Ascending aorta (tissue), 2 donors: ENCODE results near the gene SLC39A2. TPM values are rescaled to one million over a fixed set of nuclear protein-coding genes. Genes with fewer than 3 reads are reported as not detected.
"Not testable (repeated sequence)": the region's sequence is repeated elsewhere in the genome, so short reads cannot be mapped to it uniquely, and the experiment has no call there.

ENCODE experiments used
- DNase-seq, 2 donors: peaks; one replicate each; pipeline ENCODE4 v3.0.0-alpha.2; 2019; ENCODE audit warnings: low spot score in 2 of 2
- H3K27ac ChIP-seq, 2 donors: fragments of 200-600 bp; sonication (generic); one replicate each; pipeline ENCODE4 v1.5.1; 2016 to 2017; ENCODE audit warnings: mild to moderate bottlenecking in 1 of 2
- H3K27me3 ChIP-seq: fragments of 200-600 bp; sonication (generic); one replicate; pipeline ENCODE4 v1.5.1; 2017
- H3K36me3 ChIP-seq, 2 donors: fragments of 200-600 bp; sonication (generic); one replicate each; pipeline ENCODE4 v1.5.1; 2016
- H3K4me1 ChIP-seq, 2 donors: fragments of 200-600 bp; sonication (generic); one replicate each; pipeline ENCODE4 v1.5.1; 2016 to 2017; ENCODE audit warnings: mild to moderate bottlenecking in 1 of 2
- H3K4me3 ChIP-seq, 2 donors: fragments of 200-600 bp; sonication (generic); one replicate each; pipeline ENCODE4 v1.5.1; 2016 to 2017; ENCODE audit warnings: mild to moderate bottlenecking in 1 of 2
- H3K9me3 ChIP-seq, 2 donors: fragments of 200-600 bp; sonication (generic); one replicate each; pipeline ENCODE4 v1.5.1; 2016
- intact Hi-C: fragments of 100-400 bp; cut with DNase I; formaldehyde crosslinking; loops from one replicate; pipeline ENCODE4 v1.15.1; 2023
- total RNA-seq: library from RNA; depleted of rRNA; stranded (reverse); fragments of >200 nt; gene quantifications from one replicate; pipeline ENCODE4 v1.1.0, GENCODE V29; 2016
- TF ChIP-seq, protein P1 (sequence below), 3 experiments: fragments of 200-600 bp in 2 of 3; fragments of 450-650 bp in 1 of 3; sonication (generic) in 2 of 3; IDR thresholded peaks; one replicate each; pipeline ENCODE4 v1.5.1; 2016 to 2019; ENCODE audit warnings: antibody characterized with exemption in 3 of 3, mild to moderate bottlenecking in 1 of 3, moderate library complexity in 1 of 3

The SLC39A2 gene, protein sequence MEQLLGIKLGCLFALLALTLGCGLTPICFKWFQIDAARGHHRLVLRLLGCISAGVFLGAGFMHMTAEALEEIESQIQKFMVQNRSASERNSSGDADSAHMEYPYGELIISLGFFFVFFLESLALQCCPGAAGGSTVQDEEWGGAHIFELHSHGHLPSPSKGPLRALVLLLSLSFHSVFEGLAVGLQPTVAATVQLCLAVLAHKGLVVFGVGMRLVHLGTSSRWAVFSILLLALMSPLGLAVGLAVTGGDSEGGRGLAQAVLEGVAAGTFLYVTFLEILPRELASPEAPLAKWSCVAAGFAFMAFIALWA
- total RNA-seq = not detected

DNA sequence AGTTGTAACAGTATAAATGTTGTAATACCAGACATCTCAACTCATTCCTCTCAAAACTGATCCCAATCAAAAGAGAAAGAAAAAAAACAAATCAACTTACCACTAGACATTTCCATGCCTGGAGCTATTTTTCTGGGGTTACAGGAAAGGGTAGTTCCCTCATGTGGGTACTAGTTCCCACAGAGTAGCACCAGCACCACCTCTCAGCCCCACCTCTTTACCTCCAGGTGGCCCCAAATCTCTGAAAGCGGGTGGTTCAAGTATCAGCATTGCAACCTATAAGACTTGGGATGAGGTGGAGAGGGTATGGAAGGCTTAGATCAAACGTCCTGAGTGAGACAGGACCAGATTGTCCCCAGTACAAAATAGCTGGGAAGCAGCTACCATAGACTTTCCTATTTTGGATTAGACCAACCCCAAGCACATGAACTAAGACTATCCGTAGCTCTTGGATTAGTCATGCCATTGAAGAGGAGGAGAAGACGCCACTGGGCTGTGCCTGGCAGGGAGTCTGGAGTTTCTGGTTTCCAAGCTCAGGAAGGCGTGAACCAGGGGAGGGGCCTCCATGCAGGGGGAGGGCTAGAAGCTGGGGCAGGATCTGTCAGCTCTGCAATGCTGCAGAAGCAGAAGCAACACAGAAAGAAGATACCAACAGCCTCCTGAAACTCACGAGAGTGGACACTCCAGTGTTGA lies at the start of gene SLC39A2:
SLC39A2 (plus strand) TSS at position 620 of the 693 bp plus-strand sequence. CDS start 154 bp downstream, outside the sequence.
- Histone ChIP-seq H3K27ac (peak within 1 kb of the TSS in 1 of 2 donors; percentile 28), H3K4me3 (no peak within 1 kb of the TSS), H3K9me3 (no peaks in the 10 kb centered on the region), H3K27me3 (no peaks in the 10 kb centered on the region), H3K4me1 (no peaks in the 10 kb centered on the region), H3K36me3 (peaks cover 30 to 33% of the 10 kb centered on the region in 2 donors)
- DNase-seq = no peak
- intact Hi-C loops = no loop called here
- TF ChIP-seq, protein P1, sequence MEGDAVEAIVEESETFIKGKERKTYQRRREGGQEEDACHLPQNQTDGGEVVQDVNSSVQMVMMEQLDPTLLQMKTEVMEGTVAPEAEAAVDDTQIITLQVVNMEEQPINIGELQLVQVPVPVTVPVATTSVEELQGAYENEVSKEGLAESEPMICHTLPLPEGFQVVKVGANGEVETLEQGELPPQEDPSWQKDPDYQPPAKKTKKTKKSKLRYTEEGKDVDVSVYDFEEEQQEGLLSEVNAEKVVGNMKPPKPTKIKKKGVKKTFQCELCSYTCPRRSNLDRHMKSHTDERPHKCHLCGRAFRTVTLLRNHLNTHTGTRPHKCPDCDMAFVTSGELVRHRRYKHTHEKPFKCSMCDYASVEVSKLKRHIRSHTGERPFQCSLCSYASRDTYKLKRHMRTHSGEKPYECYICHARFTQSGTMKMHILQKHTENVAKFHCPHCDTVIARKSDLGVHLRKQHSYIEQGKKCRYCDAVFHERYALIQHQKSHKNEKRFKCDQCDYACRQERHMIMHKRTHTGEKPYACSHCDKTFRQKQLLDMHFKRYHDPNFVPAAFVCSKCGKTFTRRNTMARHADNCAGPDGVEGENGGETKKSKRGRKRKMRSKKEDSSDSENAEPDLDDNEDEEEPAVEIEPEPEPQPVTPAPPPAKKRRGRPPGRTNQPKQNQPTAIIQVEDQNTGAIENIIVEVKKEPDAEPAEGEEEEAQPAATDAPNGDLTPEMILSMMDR (IDR thresholded peaks at IDR 0.05) = no peak

DNA sequence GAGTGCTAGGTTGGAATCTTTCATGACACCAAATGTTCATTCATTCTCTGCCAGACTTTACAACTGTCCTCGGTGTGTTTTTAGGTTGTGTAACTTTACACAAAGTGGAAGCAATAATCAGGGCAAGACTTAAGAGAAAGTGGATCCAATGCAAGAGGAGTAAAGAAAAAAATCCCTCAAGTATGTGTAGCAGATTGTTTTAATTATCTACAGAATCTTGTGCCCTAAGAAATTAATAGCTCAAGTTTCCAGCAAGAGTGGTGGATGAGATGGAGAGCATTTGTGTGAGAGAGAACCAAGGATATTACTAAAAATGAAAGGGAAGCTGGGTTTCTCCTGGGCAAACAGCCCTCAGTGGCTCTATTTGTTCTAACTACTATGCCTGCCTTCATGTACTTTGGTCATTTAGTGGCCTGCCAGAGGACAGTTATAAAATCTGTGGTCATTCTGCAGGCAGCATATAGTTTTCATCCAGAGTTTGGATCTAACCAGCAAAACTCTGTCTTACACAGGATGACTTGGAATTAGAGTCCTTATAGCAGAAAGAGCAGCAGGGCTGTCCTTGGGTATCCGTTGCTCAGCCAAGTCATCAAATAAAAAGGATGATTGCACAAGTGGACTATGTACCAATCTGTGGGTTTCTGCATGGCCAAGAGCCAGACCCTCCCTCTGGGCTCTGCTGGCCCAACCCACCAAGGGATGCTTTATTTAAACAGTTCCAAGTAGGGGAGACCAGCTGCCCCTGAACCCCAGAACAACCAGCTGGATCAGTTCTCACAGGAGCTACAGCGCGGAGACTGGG lies 44.2 kb upstream of the SLC39A2 start, which contains the start of gene RNASE2:
RNASE2 (plus strand) TSS at position 752 of the 802 bp plus-strand sequence. CDS start 285 bp downstream, outside the sequence.
- intact Hi-C loops, H3K27me3 ChIP-seq, H3K36me3 ChIP-seq, DNase-seq, H3K27ac ChIP-seq, H3K9me3 ChIP-seq, H3K4me3 ChIP-seq, H3K4me1 ChIP-seq: not testable (repeated sequence)

DNA sequence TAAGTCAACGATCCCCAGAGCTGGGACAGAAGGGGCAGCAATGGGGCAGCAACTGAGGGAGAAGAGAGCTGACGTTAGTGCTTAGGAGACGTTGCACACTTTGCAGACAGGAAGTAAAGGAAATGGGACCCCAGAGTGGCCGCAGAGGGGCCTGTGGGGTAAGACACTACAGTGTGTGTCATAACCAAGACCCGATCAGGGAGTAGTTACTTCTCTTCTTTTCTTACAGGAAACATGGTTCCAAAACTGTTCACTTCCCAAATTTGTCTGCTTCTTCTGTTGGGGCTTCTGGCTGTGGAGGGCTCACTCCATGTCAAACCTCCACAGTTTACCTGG lies 43.6 kb upstream of the SLC39A2 start:
- H3K27ac ChIP-seq, H3K27me3 ChIP-seq, H3K9me3 ChIP-seq, H3K4me1 ChIP-seq, H3K4me3 ChIP-seq, H3K36me3 ChIP-seq, DNase-seq, intact Hi-C loops: not testable (repeated sequence)

DNA sequence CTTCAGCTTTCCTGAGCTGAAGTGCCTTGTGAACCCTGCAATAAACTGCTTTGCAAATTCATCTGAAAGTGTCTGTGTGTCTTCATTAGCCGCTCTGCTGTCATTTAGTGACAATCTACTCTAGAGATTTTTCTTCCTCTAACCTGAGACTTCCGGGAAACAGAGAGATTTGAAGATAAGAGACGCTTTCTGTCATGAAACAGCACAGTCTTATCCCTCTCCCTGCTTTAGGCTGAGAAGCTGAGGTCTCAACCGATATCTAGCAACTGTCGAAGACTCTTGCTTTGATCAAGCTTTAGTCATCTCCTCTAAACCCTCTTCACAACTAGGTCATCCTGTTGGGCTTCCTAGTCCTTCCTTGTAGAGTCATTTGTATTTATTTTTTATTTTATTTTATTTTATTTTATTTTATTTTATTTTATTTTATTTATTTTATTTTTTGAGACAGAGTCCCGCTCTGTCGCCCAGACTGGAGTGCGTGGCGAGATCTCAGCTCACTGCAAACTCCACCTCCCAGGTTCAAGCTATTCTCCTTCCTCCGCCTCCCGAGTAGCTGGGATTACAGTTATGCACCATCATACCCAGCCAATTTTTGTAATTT lies 42.6 kb upstream of the SLC39A2 start:
- DNase-seq = no peak
- TF ChIP-seq, protein P1 (IDR thresholded peaks at IDR 0.05) = no peak
- Histone ChIP-seq H3K4me1 (no peaks in the 10 kb centered on the region), H3K27ac (no peak overlapping the region), H3K9me3 (no peaks in the 10 kb centered on the region), H3K4me3 (no peak overlapping the region), H3K36me3 (no peaks in the 10 kb centered on the region), H3K27me3 (no peaks in the 10 kb centered on the region)
- intact Hi-C loops = no loop called here

DNA sequence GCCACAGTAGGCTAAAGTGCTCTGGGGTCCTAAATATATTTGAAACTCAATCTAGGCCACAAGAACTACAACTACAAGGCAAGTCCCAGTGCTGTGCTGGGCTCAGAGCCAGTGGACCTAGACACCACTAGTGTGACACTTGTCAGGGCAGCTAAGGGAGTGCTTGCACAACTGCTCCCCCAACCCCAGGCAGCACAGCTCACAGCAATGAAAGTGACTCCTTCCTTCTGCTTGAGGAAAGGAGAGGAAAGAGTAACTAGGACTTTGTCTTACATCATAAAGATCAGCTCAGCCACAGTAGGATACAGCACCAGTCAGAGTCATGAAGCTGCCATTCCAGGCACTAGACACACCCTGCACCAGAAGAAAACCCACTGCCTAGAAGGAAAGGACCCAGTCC lies 40.1 kb upstream of the SLC39A2 start:
- H3K27ac ChIP-seq, H3K4me1 ChIP-seq, H3K9me3 ChIP-seq, intact Hi-C loops, H3K36me3 ChIP-seq, DNase-seq, H3K27me3 ChIP-seq, H3K4me3 ChIP-seq: not testable (repeated sequence)

DNA sequence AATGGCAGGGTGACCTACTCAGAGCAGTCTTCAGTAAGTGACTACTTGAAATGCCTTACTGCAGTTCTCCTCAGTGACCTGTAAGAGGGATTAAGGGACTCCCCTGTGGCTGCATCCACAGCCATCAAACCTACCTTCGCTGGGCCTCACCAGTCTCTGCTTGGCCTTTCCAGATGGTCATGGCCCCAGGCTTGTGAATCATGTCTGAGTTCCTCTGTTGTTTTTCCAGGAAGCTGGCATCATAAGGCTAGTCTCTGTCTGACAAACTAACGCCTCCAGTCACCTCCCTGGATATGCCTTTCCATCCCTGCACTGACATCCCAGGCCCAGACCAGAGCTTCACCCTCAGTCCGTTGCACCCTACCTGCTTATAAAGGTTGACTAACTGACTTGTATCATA lies 29.8 kb upstream of the SLC39A2 start:
- Histone ChIP-seq H3K27me3 (no peaks in the 10 kb centered on the region), H3K4me3 (no peak overlapping the region), H3K36me3 (no peaks in the 10 kb centered on the region), H3K9me3 (no peaks in the 10 kb centered on the region), H3K4me1 (peaks cover 0 to 1% of the 10 kb centered on the region in 2 donors), H3K27ac (no peak overlapping the region)
- TF ChIP-seq, protein P1 (IDR thresholded peaks at IDR 0.05) = no peak
- intact Hi-C loops = no loop called here
- DNase-seq = no peak
